ENCODE results near the gene ANP32A.
A peak's percentile ranks its signal among the peaks of the same experiment; 100 is the strongest.

The ANP32A gene

DNA sequence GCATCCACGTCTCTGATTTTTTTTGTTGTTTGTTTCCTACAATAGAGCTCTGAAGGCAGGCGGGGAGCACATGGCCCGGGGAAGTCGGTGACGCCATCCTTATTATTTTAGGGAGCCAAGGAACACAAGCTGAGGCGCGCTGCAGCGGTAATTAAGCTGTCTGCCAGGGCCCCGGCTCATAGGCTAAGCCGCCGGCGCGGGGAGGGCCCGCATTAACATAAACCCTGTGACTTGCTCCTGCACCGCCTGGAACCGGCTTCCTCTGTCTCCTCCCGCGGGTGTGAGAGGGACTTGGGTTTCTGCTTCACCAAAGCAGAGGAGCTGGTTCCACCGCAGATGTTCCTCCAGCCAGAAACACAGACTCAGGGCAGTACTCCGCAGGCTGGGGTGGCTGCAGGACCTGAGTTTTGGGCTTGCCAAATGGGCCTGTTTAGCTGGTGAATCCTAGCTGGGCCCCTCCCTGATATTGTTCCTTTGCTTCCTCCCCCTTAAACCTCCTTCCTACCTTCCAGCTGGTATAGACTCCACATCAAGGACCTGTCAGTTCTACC lies 25.3 kb downstream of the ANP32A start:
- peak in 2 of 3 donors; percentile 87 to 88 for DNase-seq
- Histone ChIP-seq H3K9me3 (ENCODE audit: control extremely low read depth in 1 of 5, control insufficient read depth in 4 of 5, insufficient read depth in 2 of 5, low read depth in 1 of 5, low read length in 4 of 5) (no peaks in the 10 kb centered on the region), H3K4me3 (ENCODE audit: control insufficient read depth in 1 of 7, extremely low read depth in 1 of 7, insufficient read depth in 4 of 7, low read depth in 2 of 7, low read length in 6 of 7) (peak overlapping the region in 6 of 7 experiments; percentile 1 to 60 (median 35)), H3K27me3 (replicated peaks in 2 of 5; ENCODE audit: control insufficient read depth in 4 of 5, insufficient read depth in 5 of 5, low read length in 4 of 5) (no peaks in the 10 kb centered on the region), H3K27ac (ENCODE audit: insufficient read depth in 1 of 2, low read depth in 1 of 2, low read length in 2 of 2, poor library complexity in 1 of 2, severe bottlenecking in 2 of 2) (peak overlapping the region in 1 of 2 experiments; percentile 60), H3K4me1 (ENCODE audit: control extremely low read depth in 1 of 4, control insufficient read depth in 4 of 4, insufficient read depth in 4 of 4, low read length in 3 of 4) (peaks cover 29 to 93% (median 73%) of the 10 kb centered on the region in 4 experiments), H3K36me3 (ENCODE audit: control insufficient read depth in 4 of 4, insufficient read depth in 4 of 4, low read length in 3 of 4) (peaks cover 3 to 39% (median 9%) of the 10 kb centered on the region in 4 experiments)
- CTCF ChIA-PET = interaction anchor here (0.8 to 4.3 kb wide), 13 partner anchors 10 to 92 kb away, joined by 3 to 33 read pairs (median 7); no protein-coding TSS in a partner anchor
- POLR2A ChIA-PET = interaction anchor here (0.7 to 1.6 kb wide), 5 partner anchors 8 to 26 kb away, joined by 3 to 24 read pairs (median 3); partner anchors contain the start of gene ANP32A
- 1% methylated on average over 20 of the region's 20 CpGs for WGBS (ENCODE audit: insufficient coverage)

DNA sequence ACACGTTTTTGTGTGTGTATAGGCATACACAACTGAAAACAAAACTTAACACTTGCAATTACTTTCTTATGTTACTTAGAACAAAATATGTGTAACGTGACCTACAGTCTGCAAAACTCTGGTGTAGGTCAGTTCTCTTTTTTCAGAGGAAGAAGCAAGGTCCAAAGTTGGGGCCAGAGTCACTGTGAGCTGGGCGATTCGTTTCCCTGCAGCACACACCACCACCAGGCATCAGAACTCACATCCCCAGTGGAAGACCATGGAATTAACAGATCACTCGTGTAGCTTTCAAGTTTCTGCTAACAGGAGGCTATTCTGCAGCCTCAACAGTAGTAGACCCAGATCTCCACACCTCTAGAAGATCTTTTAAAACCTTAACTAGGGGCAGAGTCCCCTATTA lies 25.8 kb downstream of the ANP32A start:
- DNase-seq = peak in 2 of 3 donors; percentile 34 to 50
- Histone ChIP-seq H3K36me3 (ENCODE audit: control insufficient read depth in 4 of 4, insufficient read depth in 4 of 4, low read length in 3 of 4) (peaks cover 3 to 40% (median 9%) of the 10 kb centered on the region in 4 experiments), H3K27ac (ENCODE audit: insufficient read depth in 1 of 2, low read depth in 1 of 2, low read length in 2 of 2, poor library complexity in 1 of 2, severe bottlenecking in 2 of 2) (no peak overlapping the region), H3K27me3 (replicated peaks in 2 of 5; ENCODE audit: control insufficient read depth in 4 of 5, insufficient read depth in 5 of 5, low read length in 4 of 5) (no peaks in the 10 kb centered on the region), H3K4me3 (ENCODE audit: control insufficient read depth in 1 of 7, extremely low read depth in 1 of 7, insufficient read depth in 4 of 7, low read depth in 2 of 7, low read length in 6 of 7) (peak overlapping the region in 5 of 7 experiments; percentile 9 to 60 (median 22)), H3K9me3 (ENCODE audit: control extremely low read depth in 1 of 5, control insufficient read depth in 4 of 5, insufficient read depth in 2 of 5, low read depth in 1 of 5, low read length in 4 of 5) (no peaks in the 10 kb centered on the region), H3K4me1 (ENCODE audit: control extremely low read depth in 1 of 4, control insufficient read depth in 4 of 4, insufficient read depth in 4 of 4, low read length in 3 of 4) (peaks cover 32 to 98% (median 78%) of the 10 kb centered on the region in 4 experiments)
- ChIA-PET POLR2A (interaction anchor here (0.7 to 1.6 kb wide), 5 partner anchors 12 to 27 kb away, joined by 3 to 24 read pairs (median 3); partner anchors contain the start of gene ANP32A), CTCF (interaction anchor here (0.6 to 4.3 kb wide), 13 partner anchors 10 to 121 kb away, joined by 3 to 33 read pairs (median 7); no protein-coding TSS in a partner anchor)
- WGBS (ENCODE audit: insufficient coverage) = 31% methylated on average over 2 of the region's 5 CpGs

DNA sequence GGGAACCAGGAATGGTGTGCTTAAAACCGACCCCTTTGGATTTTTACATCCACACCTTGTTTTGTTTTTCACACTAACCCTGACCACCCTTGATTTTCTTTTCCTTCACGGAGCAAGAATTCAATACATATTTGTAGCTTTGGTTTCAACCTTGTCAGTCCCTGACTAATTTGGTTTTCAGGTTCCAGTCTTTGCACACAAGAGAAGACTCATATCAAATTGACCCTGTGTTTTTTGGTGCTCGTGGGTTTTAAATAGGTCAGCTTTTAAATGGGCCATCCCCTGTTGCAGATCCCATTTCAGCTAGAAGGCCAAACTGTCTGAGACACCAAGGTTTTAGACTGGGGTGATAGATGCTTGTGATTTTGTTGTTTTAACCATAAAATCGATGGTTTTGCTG lies 26.4 kb downstream of the ANP32A start:
- 80% methylated on average over 4 of the region's 4 CpGs for WGBS (ENCODE audit: insufficient coverage)
- no peak overlapping the region for H3K27ac ChIP-seq (ENCODE audit: insufficient read depth in 1 of 2, low read depth in 1 of 2, low read length in 2 of 2, poor library complexity in 1 of 2, severe bottlenecking in 2 of 2)

GRCh38 chr15:68793776-68794175 lies 26.9 kb downstream of the ANP32A start:
- H3K9me3 ChIP-seq (ENCODE audit: control extremely low read depth in 1 of 5, control insufficient read depth in 4 of 5, insufficient read depth in 2 of 5, low read depth in 1 of 5, low read length in 4 of 5) = no peaks in the 10 kb centered on the region
- 96% methylated on average over 4 of the region's 6 CpGs for WGBS (ENCODE audit: insufficient coverage)

More for the DNA sequence above, 26.4 kb downstream of the ANP32A start:
- no peak for DNase-seq
- Histone ChIP-seq H3K4me1 (ENCODE audit: control extremely low read depth in 1 of 4, control insufficient read depth in 4 of 4, insufficient read depth in 4 of 4, low read length in 3 of 4) (peaks cover 34 to 98% (median 84%) of the 10 kb centered on the region in 4 experiments), H3K4me3 (ENCODE audit: control insufficient read depth in 1 of 7, extremely low read depth in 1 of 7, insufficient read depth in 4 of 7, low read depth in 2 of 7, low read length in 6 of 7) (peak overlapping the region in 3 of 7 experiments; percentile 9 to 60 (median 22)), H3K9me3 (ENCODE audit: control extremely low read depth in 1 of 5, control insufficient read depth in 4 of 5, insufficient read depth in 2 of 5, low read depth in 1 of 5, low read length in 4 of 5) (no peaks in the 10 kb centered on the region), H3K27me3 (replicated peaks in 2 of 5; ENCODE audit: control insufficient read depth in 4 of 5, insufficient read depth in 5 of 5, low read length in 4 of 5) (no peaks in the 10 kb centered on the region), H3K36me3 (ENCODE audit: control insufficient read depth in 4 of 4, insufficient read depth in 4 of 4, low read length in 3 of 4) (peaks cover 2 to 40% (median 5%) of the 10 kb centered on the region in 4 experiments)
- ChIA-PET CTCF (interaction anchor here (0.6 to 4.3 kb wide), 10 partner anchors 9 to 120 kb away, joined by 3 to 33 read pairs (median 9); no protein-coding TSS in a partner anchor), POLR2A (interaction anchor here (0.9 to 1.6 kb wide), 3 partner anchors 12 to 26 kb away, joined by 3 to 24 read pairs (median 4); partner anchors contain the start of gene ANP32A)

DNA sequence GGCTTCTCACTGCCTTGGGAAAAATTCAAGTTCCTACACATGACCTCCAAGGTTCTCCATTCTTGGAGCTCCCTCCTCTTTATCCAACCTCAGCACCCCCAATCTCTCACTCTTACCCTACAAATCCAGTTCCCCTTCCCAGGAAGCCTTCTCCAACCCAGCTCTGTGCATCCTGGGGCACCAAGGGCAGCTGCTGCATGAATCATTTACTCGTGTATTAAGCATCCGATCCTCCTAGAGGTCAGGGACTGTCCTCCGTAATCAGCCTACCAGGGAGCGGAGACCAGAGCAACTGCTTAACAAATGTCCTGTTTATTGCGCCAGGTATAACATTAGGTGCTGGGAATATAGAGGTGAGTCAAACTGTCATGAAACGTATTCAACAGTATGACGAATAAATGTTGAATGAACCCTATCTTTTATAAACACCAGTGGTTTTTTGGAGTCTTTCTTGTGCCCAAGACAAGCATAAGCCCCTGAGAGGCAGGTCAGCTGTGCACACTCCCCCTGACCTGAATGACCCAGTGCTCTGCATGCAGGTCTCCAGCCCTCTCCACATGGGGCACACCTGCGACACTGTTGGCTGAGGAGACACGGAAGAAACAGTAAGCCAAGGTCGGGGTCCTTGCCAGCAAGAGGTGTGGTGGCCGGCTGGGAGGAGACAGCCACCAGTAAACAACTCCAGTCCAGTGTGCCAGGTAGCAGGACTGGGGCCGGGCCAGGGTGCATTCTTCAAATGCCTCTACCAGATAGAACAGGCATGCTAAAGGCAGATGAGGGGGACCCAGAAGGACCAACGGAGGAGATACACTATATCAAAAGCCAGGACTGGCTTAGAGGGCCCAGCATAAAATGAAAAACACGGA lies 27.6 kb downstream of the ANP32A start:
- POLR2A ChIA-PET = interaction anchor here (2.3 kb wide), 1 partner anchor 25 kb away, joined by 18 read pairs; no protein-coding TSS in a partner anchor

More at GRCh38 chr15:68793776-68794175, 26.9 kb downstream of the ANP32A start:
- H3K36me3 ChIP-seq (ENCODE audit: control insufficient read depth in 4 of 4, insufficient read depth in 4 of 4, low read length in 3 of 4) = peaks cover 0 to 43% (median 4%) of the 10 kb centered on the region in 4 experiments
- no peaks in the 10 kb centered on the region for H3K27me3 ChIP-seq (replicated peaks in 2 of 5; ENCODE audit: control insufficient read depth in 4 of 5, insufficient read depth in 5 of 5, low read length in 4 of 5)
- H3K27ac ChIP-seq (ENCODE audit: insufficient read depth in 1 of 2, low read depth in 1 of 2, low read length in 2 of 2, poor library complexity in 1 of 2, severe bottlenecking in 2 of 2) = no peak overlapping the region
- DNase-seq = no peak
- ChIA-PET POLR2A (no interaction called here), CTCF (interaction anchor here (1.1 to 4.3 kb wide), 5 partner anchors 8 to 35 kb away, joined by 5 to 33 read pairs (median 9); no protein-coding TSS in a partner anchor)
- H3K4me1 ChIP-seq (ENCODE audit: control extremely low read depth in 1 of 4, control insufficient read depth in 4 of 4, insufficient read depth in 4 of 4, low read length in 3 of 4) = peaks cover 37 to 98% (median 88%) of the 10 kb centered on the region in 4 experiments
- H3K4me3 ChIP-seq (ENCODE audit: control insufficient read depth in 1 of 7, extremely low read depth in 1 of 7, insufficient read depth in 4 of 7, low read depth in 2 of 7, low read length in 6 of 7) = no peak overlapping the region

GRCh38 chr15:68791431-68792283 lies 29.0 kb downstream of the ANP32A start:
- peak overlapping the region; percentile 69 to 78 for H3K27ac ChIP-seq (ENCODE audit: insufficient read depth in 1 of 2, low read depth in 1 of 2, low read length in 2 of 2, poor library complexity in 1 of 2, severe bottlenecking in 2 of 2)
- H3K27me3 ChIP-seq (replicated peaks in 2 of 5; ENCODE audit: control insufficient read depth in 4 of 5, insufficient read depth in 5 of 5, low read length in 4 of 5) = no peaks in the 10 kb centered on the region
- ChIA-PET POLR2A (interaction anchor here (2.3 kb wide), 1 partner anchor 27 kb away, joined by 18 read pairs; no protein-coding TSS in a partner anchor), CTCF (interaction anchor here (1.0 to 4.3 kb wide), 3 partner anchors 6 to 22 kb away, joined by 3 to 33 read pairs (median 3); no protein-coding TSS in a partner anchor)
- H3K4me1 ChIP-seq (ENCODE audit: control extremely low read depth in 1 of 4, control insufficient read depth in 4 of 4, insufficient read depth in 4 of 4, low read length in 3 of 4) = peaks cover 43 to 99% (median 93%) of the 10 kb centered on the region in 4 experiments
- peak; percentile 56 to 94 (median 93) for DNase-seq
- no peaks in the 10 kb centered on the region for H3K9me3 ChIP-seq (ENCODE audit: control extremely low read depth in 1 of 5, control insufficient read depth in 4 of 5, insufficient read depth in 2 of 5, low read depth in 1 of 5, low read length in 4 of 5)
- peak overlapping the region in 1 of 7 experiments; percentile 24 for H3K4me3 ChIP-seq (ENCODE audit: control insufficient read depth in 1 of 7, extremely low read depth in 1 of 7, insufficient read depth in 4 of 7, low read depth in 2 of 7, low read length in 6 of 7)
- WGBS (ENCODE audit: insufficient coverage) = 50% methylated on average over 1 of the region's 3 CpGs
- H3K36me3 ChIP-seq (ENCODE audit: control insufficient read depth in 4 of 4, insufficient read depth in 4 of 4, low read length in 3 of 4) = peaks cover 0 to 40% (median 3%) of the 10 kb centered on the region in 4 experiments

More for the DNA sequence above, 27.6 kb downstream of the ANP32A start:
- no peak overlapping the region for H3K4me3 ChIP-seq (ENCODE audit: control insufficient read depth in 1 of 7, extremely low read depth in 1 of 7, insufficient read depth in 4 of 7, low read depth in 2 of 7, low read length in 6 of 7)
- DNase-seq = no peak
- peaks cover 41 to 98% (median 89%) of the 10 kb centered on the region in 4 experiments for H3K4me1 ChIP-seq (ENCODE audit: control extremely low read depth in 1 of 4, control insufficient read depth in 4 of 4, insufficient read depth in 4 of 4, low read length in 3 of 4)
- CTCF ChIA-PET = interaction anchor here (1.1 to 4.3 kb wide), 4 partner anchors 8 to 36 kb away, joined by 5 to 33 read pairs (median 7); no protein-coding TSS in a partner anchor
- H3K27me3 ChIP-seq (replicated peaks in 2 of 5; ENCODE audit: control insufficient read depth in 4 of 5, insufficient read depth in 5 of 5, low read length in 4 of 5) = no peaks in the 10 kb centered on the region
- 95% methylated on average over 13 of the region's 14 CpGs for WGBS (ENCODE audit: insufficient coverage)
- no peak overlapping the region for H3K27ac ChIP-seq (ENCODE audit: insufficient read depth in 1 of 2, low read depth in 1 of 2, low read length in 2 of 2, poor library complexity in 1 of 2, severe bottlenecking in 2 of 2)
- H3K36me3 ChIP-seq (ENCODE audit: control insufficient read depth in 4 of 4, insufficient read depth in 4 of 4, low read length in 3 of 4) = peaks cover 0 to 40% (median 1%) of the 10 kb centered on the region in 4 experiments
- H3K9me3 ChIP-seq (ENCODE audit: control extremely low read depth in 1 of 5, control insufficient read depth in 4 of 5, insufficient read depth in 2 of 5, low read depth in 1 of 5, low read length in 4 of 5) = no peaks in the 10 kb centered on the region
